ENCODE measurements around the gene CLPX.
"Not testable (repeated sequence)": the region's sequence is repeated elsewhere in the genome, so short reads cannot be mapped to it uniquely, and the experiment has no call there.

CLPX gene

DNA sequence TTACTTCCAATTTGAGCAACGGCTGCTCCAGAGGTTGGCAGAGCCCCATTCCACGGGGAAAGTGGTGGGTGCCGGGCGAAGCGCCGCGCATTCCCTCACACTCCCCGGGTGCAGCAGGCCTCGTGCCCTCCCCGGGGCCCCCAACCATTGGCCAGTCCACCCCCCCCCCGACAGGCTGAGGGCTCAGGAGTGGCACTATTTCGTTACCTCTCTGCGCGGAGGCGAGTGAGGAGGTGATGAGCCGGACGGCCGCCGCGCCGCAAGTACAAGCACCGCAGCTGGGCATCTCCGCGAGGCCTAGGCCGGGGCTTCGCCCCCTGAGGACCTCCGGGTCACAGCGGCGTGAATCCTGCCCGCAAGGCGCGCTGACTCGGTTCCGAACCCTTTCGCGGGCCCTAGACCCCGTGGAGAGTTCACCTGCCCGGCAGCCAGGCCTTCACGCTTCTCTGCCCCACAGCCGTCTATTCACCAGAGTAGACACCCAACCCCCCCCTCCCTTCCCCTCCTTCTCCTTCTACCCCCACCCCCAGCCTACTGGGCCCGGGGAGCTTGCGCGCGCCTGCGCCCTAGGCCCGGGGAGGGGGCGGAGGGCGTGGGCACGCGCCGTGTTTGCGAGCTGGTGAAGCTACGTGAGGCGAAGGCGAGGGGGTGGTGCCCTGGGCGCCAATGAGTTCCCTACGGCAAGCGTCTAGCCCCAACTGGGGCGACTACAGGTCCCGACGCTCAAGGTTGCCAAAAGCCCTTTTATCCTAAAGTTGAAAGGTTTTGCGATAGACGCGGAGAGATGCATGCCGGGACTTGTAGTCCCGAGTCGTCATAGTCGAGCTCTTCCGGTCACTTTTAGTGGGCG lies at the start of gene CLPX:
Gene CLPX (minus strand): TSS at position 475 of the 850 bp plus-strand sequence. CDS start 189 bp downstream, at position 286.
- H3K4me1 ChIP-seq (ENCODE audit: control insufficient read depth, insufficient read depth, low read length), result no peaks in the 10 kb centered on the region
- peak within 1 kb of the TSS; percentile 88 for H3K9ac ChIP-seq (ENCODE audit: low read length)
- peak within 1 kb of the TSS; percentile 74 for H3K4me3 ChIP-seq (ENCODE audit: low read depth, low read length)
- H3K27me3 ChIP-seq (ENCODE audit: control insufficient read depth, insufficient read depth, low read length), result no peaks in the 10 kb centered on the region
- no peaks in the 10 kb centered on the region for H3K9me3 ChIP-seq (ENCODE audit: control insufficient read depth, insufficient read depth, low read depth, low read length)
- peak within 1 kb of the TSS; percentile 78 for H3K27ac ChIP-seq (ENCODE audit: low read depth, low read length)
- peaks cover 3% of the 10 kb centered on the region; the same call in 1 of the 2 replicates for H3K36me3 ChIP-seq (ENCODE audit: control insufficient read depth, insufficient read depth, low read length)

- Histone ChIP-seq H3K27ac (ENCODE audit: low read depth, low read length) (no peak overlapping the region), H3K36me3 (ENCODE audit: control insufficient read depth, insufficient read depth, low read length) (no peaks in the 10 kb centered on the region), H3K4me1 (ENCODE audit: control insufficient read depth, insufficient read depth, low read length) (no peaks in the 10 kb centered on the region), H3K4me3 (ENCODE audit: low read depth, low read length) (no peak overlapping the region), H3K9ac (ENCODE audit: low read length) (no peak overlapping the region), H3K27me3 (ENCODE audit: control insufficient read depth, insufficient read depth, low read length) (no peaks in the 10 kb centered on the region), H3K9me3 (ENCODE audit: control insufficient read depth, insufficient read depth, low read depth, low read length) (no peaks in the 10 kb centered on the region)
Measured at GRCh38 chr15:65233696-65234095, 48.6 kb upstream of the CLPX start.

DNA sequence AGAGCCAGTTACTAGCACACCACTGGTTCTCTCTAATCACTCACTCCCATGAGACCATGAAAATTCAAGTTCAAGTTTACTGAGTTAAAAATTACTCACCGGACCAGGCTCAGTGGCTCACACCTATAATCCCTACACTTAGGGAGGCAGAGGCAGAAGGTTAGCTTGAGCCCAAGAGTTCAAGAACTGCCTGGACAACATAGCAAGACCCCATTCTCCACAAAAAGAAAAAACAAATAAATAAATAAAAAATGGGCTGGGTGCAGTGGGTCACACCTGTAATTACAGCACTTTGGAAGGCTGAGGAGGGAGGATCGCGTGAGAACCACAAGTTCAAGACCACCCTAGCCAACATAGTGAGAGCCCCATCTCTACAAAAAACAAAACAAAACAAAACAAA lies 47.4 kb upstream of the CLPX start:
- H3K4me3 ChIP-seq (ENCODE audit: low read depth, low read length), result no peak overlapping the region
- H3K4me1 ChIP-seq (ENCODE audit: control insufficient read depth, insufficient read depth, low read length), result peaks cover 11% of the 10 kb centered on the region; the same call in 1 of the 2 replicates
- no peaks in the 10 kb centered on the region for H3K27me3 ChIP-seq (ENCODE audit: control insufficient read depth, insufficient read depth, low read length)
- H3K9me3 ChIP-seq (ENCODE audit: control insufficient read depth, insufficient read depth, low read depth, low read length), result no peaks in the 10 kb centered on the region
- H3K9ac ChIP-seq (ENCODE audit: low read length), result no peak overlapping the region
- H3K36me3 ChIP-seq (ENCODE audit: control insufficient read depth, insufficient read depth, low read length), result no peaks in the 10 kb centered on the region
- H3K27ac ChIP-seq (ENCODE audit: low read depth, low read length), result no peak overlapping the region

- no peak overlapping the region for H3K27ac ChIP-seq (ENCODE audit: low read depth, low read length)
- H3K36me3 ChIP-seq (ENCODE audit: control insufficient read depth, insufficient read depth, low read length), result no peaks in the 10 kb centered on the region
- no peaks in the 10 kb centered on the region for H3K9me3 ChIP-seq (ENCODE audit: control insufficient read depth, insufficient read depth, low read depth, low read length)
- H3K9ac ChIP-seq (ENCODE audit: low read length), result no peak overlapping the region
- no peak overlapping the region for H3K4me3 ChIP-seq (ENCODE audit: low read depth, low read length)
- H3K27me3 ChIP-seq (ENCODE audit: control insufficient read depth, insufficient read depth, low read length), result no peaks in the 10 kb centered on the region
- peaks cover 14% of the 10 kb centered on the region for H3K4me1 ChIP-seq (ENCODE audit: control insufficient read depth, insufficient read depth, low read length)
Measured at GRCh38 chr15:65231306-65231705, 46.2 kb upstream of the CLPX start.

DNA sequence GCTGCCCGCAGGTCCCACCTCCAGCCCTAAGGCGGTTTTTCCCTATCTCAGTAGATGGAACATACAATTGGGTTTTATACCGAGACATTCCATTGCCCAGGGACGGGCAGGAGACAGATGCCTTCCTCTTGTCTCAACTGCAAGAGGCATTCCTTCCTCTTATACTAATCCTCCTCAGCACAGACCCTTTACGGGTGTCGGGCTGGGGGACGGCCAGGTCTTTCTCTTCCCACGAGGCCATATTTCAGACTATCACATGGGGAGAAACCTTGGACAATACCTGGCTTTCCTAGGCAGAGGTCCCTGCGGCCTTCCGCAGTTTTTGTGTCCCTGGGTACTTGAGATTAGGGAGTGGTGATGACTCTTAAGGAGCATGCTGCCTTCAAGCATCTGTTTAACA lies 41.8 kb upstream of the CLPX start:
- H3K4me3 ChIP-seq (ENCODE audit: low read depth, low read length); H3K9me3 ChIP-seq (ENCODE audit: control insufficient read depth, insufficient read depth, low read depth, low read length): not testable (repeated sequence)

DNA sequence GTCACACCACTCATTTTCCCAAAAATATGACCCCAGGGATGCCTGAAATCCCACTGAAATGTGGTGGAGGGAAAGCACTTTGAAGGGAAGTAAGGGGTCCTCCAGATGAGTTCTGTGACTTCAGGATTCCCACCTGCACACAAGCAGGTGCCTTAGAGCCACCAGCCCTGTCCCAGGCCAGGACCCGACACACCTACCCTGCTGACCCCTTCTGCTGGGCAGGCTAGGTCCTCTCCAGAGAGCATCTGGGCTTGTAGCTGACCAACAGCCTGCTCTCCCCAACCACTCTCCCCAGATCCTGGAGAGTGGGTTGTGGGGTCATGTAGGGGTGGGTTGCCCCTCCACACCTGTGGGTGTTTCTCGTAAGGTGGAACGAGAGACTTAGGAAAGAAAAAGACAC lies 41.1 kb upstream of the CLPX start:
- no peaks in the 10 kb centered on the region for H3K27me3 ChIP-seq (ENCODE audit: control insufficient read depth, insufficient read depth, low read length)
- H3K9me3 ChIP-seq (ENCODE audit: control insufficient read depth, insufficient read depth, low read depth, low read length), result no peaks in the 10 kb centered on the region
- no peak overlapping the region for H3K4me3 ChIP-seq (ENCODE audit: low read depth, low read length)
- H3K4me1 ChIP-seq (ENCODE audit: control insufficient read depth, insufficient read depth, low read length), result peaks cover 22% of the 10 kb centered on the region
- H3K9ac ChIP-seq (ENCODE audit: low read length), result peak overlapping the region; percentile 41
- no peaks in the 10 kb centered on the region for H3K36me3 ChIP-seq (ENCODE audit: control insufficient read depth, insufficient read depth, low read length)
- peak overlapping the region; percentile 39; the same call in 1 of the 2 replicates for H3K27ac ChIP-seq (ENCODE audit: low read depth, low read length)

More for the DNA sequence above, 41.8 kb upstream of the CLPX start:
- H3K36me3 ChIP-seq (ENCODE audit: control insufficient read depth, insufficient read depth, low read length); H3K27me3 ChIP-seq (ENCODE audit: control insufficient read depth, insufficient read depth, low read length); H3K27ac ChIP-seq (ENCODE audit: low read depth, low read length); H3K9ac ChIP-seq (ENCODE audit: low read length): not testable (repeated sequence)
- peaks cover 22% of the 10 kb centered on the region for H3K4me1 ChIP-seq (ENCODE audit: control insufficient read depth, insufficient read depth, low read length)

DNA sequence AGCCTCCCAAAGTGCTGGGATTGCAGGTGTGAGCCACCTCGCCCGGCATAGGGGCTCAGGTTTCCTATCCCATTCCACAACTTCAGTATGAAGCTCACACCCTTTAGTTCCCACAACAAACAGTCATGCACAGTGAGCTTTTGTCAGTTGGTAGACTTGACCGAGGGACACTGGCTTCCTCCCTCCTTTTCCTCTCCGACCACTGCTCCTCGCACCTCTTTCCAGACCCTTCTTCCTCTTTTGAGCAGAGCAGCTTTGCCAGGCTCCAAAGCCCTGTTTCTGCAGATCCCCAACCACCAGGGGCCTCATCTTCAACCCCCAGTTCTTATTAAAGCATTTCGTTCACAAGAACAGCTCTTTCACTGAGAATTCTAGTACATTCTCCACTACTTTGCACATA lies 38.9 kb upstream of the CLPX start:
- H3K27me3 ChIP-seq (ENCODE audit: control insufficient read depth, insufficient read depth, low read length), result no peaks in the 10 kb centered on the region
- H3K36me3 ChIP-seq (ENCODE audit: control insufficient read depth, insufficient read depth, low read length), result no peaks in the 10 kb centered on the region

DNA sequence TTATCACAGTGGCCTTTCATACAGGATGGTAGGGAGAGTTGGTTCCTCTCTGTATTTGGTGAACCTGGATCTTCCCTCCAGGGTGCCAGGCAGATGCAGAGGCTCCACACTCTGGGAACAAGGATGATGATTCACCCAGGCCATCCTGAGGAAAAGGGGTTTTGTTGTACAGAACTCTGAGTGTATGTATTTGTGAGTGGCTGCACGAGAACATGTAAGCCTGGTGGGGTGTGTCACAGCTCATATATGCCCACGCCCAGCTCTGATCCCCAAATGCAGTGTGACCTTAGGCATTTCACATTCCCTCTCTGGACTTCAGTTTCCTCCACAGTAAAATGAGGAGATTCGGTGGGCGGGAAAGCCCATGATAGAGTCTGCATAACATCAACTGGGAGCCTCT lies 37.7 kb upstream of the CLPX start:
- no peak overlapping the region for H3K4me3 ChIP-seq (ENCODE audit: low read depth, low read length)

More for the DNA sequence above, 38.9 kb upstream of the CLPX start:
- Histone ChIP-seq H3K27ac (ENCODE audit: low read depth, low read length) (no peak overlapping the region), H3K4me3 (ENCODE audit: low read depth, low read length) (no peak overlapping the region), H3K4me1 (ENCODE audit: control insufficient read depth, insufficient read depth, low read length) (peaks cover 22% of the 10 kb centered on the region), H3K9ac (ENCODE audit: low read length) (no peak overlapping the region), H3K9me3 (ENCODE audit: control insufficient read depth, insufficient read depth, low read depth, low read length) (no peaks in the 10 kb centered on the region)

DNA sequence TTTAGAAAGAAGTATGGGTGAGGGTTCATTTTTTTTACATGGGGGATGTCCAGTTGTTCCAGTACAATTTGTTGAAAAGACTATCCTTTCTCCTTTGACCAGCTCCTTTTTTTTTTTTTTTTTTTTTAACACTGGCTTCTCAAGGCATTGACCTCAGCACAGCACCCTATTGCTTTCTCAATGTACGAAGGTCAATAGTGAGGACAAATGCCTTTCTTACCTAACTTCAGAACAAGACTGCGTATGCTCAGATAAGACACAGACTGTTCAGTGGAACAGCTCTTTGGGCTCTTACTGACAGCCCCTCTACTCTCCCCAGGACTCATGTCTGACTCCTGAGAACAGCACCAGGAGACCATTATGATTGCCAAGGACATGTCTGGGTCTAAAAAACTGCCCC lies 36.6 kb upstream of the CLPX start:
- peaks cover 9% of the 10 kb centered on the region for H3K4me1 ChIP-seq (ENCODE audit: control insufficient read depth, insufficient read depth, low read length)
- no peaks in the 10 kb centered on the region for H3K27me3 ChIP-seq (ENCODE audit: control insufficient read depth, insufficient read depth, low read length)
- H3K36me3 ChIP-seq (ENCODE audit: control insufficient read depth, insufficient read depth, low read length), result no peaks in the 10 kb centered on the region
- no peak overlapping the region for H3K9ac ChIP-seq (ENCODE audit: low read length)
- no peak overlapping the region for H3K4me3 ChIP-seq (ENCODE audit: low read depth, low read length)
- H3K27ac ChIP-seq (ENCODE audit: low read depth, low read length), result no peak overlapping the region
- no peaks in the 10 kb centered on the region for H3K9me3 ChIP-seq (ENCODE audit: control insufficient read depth, insufficient read depth, low read depth, low read length)

More for the DNA sequence above, 37.7 kb upstream of the CLPX start:
- H3K4me1 ChIP-seq (ENCODE audit: control insufficient read depth, insufficient read depth, low read length), result peaks cover 15% of the 10 kb centered on the region
- no peaks in the 10 kb centered on the region for H3K9me3 ChIP-seq (ENCODE audit: control insufficient read depth, insufficient read depth, low read depth, low read length)
- no peak overlapping the region for H3K27ac ChIP-seq (ENCODE audit: low read depth, low read length)
- H3K27me3 ChIP-seq (ENCODE audit: control insufficient read depth, insufficient read depth, low read length), result no peaks in the 10 kb centered on the region
- H3K36me3 ChIP-seq (ENCODE audit: control insufficient read depth, insufficient read depth, low read length), result no peaks in the 10 kb centered on the region
- H3K9ac ChIP-seq (ENCODE audit: low read length), result no peak overlapping the region

GRCh38 chr15:65219137-65219536 lies 34.0 kb upstream of the CLPX start:
- no peaks in the 10 kb centered on the region for H3K27me3 ChIP-seq (ENCODE audit: control insufficient read depth, insufficient read depth, low read length)
- H3K9me3 ChIP-seq (ENCODE audit: control insufficient read depth, insufficient read depth, low read depth, low read length), result no peaks in the 10 kb centered on the region
- H3K9ac ChIP-seq (ENCODE audit: low read length), result no peak overlapping the region
- no peaks in the 10 kb centered on the region for H3K36me3 ChIP-seq (ENCODE audit: control insufficient read depth, insufficient read depth, low read length)
- no peak overlapping the region for H3K4me3 ChIP-seq (ENCODE audit: low read depth, low read length)
- peaks cover 4% of the 10 kb centered on the region; the same call in 1 of the 2 replicates for H3K4me1 ChIP-seq (ENCODE audit: control insufficient read depth, insufficient read depth, low read length)
- no peak overlapping the region for H3K27ac ChIP-seq (ENCODE audit: low read depth, low read length)
